Measurements from ENCODE around the gene RANBP3. TPM values are rescaled to one million over a fixed set of nuclear protein-coding genes. Genes with fewer than 3 reads are reported as not detected.

The RANBP3 gene
- total and polyA plus RNA-seq, 2 experiments from 2014 or later, result 40.2 to 98.3 TPM

DNA sequence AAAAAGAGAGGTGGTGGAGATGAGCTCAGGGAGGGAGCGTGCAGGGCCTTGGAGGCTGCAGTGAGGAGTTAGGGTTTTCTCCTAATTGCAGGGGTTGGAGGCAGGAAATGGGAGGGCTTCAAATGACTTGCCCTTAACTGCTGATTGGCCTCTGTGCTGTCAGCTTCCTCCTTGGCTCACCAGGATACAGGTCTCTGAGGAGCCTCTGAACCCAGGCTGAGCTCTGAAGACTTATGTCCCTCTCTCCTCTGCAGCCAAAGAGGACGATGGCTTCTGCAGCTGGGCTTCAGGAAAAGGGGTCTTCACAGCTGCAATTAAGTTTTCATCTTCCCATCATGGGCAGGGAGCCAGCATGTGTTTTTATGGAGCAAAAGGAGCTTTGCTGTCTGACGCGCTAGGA is 6.7 kb upstream of the RANBP3 start (continued):
- TF ChIP-seq REST (IDR thresholded peaks at IDR 0.05; ENCODE audit: unreplicated experiment) (no peak), ZNF462 (CRISPR knock-in tag; IDR thresholded peaks at IDR 0.05) (no peak)

DNA sequence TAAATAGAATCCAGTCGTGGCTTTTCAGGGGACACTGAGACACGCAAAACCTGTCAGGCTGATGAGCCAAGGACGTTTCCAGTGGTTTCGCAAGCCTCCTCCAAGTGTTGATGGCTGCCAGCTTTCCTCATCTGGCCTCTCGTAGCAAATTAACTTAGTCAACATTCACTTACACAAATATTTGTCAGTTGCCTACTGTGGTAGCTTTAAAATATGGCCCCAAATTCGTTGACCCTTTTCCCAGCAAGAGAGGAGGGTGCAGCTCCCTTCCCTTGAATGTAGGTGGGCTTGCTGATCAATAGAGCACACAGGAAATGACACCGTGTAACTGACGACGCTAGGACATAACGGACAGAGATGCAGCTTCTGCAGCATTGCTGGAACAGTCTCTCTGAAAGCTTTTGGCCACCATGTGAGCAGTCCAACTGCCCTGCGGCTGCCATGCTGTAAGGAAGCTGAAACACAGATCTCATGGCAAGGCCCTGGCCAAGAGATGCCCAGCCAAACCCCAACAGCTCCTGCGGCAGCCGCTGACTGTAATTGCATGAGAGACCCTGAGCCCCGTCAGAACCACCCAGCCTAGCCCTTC is 5.5 kb upstream of the RANBP3 start:
- no peak overlapping the region for H3K4me3 ChIP-seq
- H3K4me2 ChIP-seq, result no peak overlapping the region
- Mint-ChIP-seq H3K4me1 (peaks cover 11% of the 10 kb centered on the region), H3K36me3 (ENCODE audit: low read depth) (no peaks in the 10 kb centered on the region), H3K27me3 (ENCODE audit: insufficient read depth, low read depth, poor library complexity) (peaks cover 6% of the 10 kb centered on the region), H3K4me3 (no peak overlapping the region), H3K9me3 (no peaks in the 10 kb centered on the region), H3K27ac (no peak overlapping the region)
- ATAC-seq, result no peak
- no peaks in the 10 kb centered on the region for H3K36me3 ChIP-seq (ENCODE audit: insufficient read depth)
- no peaks in the 10 kb centered on the region; the same call in 1 of the 2 replicates for H4K20me1 ChIP-seq (replicated peaks; ENCODE audit: insufficient read depth)
- peak overlapping the region; percentile 20; the same call in 1 of the 2 replicates for H3K27ac ChIP-seq (ENCODE audit: low read depth)
- H3K27me3 ChIP-seq (ENCODE audit: insufficient read depth), result no peaks in the 10 kb centered on the region
- no peak for DNase-seq (ENCODE audit: low spot score)
- no peaks in the 10 kb centered on the region for H3K9me2 ChIP-seq (ENCODE audit: insufficient read depth)
- H3K79me2 ChIP-seq (replicated peaks; ENCODE audit: insufficient read depth), result peaks cover 11% of the 10 kb centered on the region
- no peaks in the 10 kb centered on the region for H3F3A ChIP-seq (replicated peaks; ENCODE audit: low read depth)
- no peak overlapping the region for H2AFZ ChIP-seq
- H3K4me1 ChIP-seq (ENCODE audit: insufficient read depth), result peaks cover 14% of the 10 kb centered on the region; the same call in 1 of the 2 replicates
- TF ChIP-seq ZNF114 (CRISPR knock-in tag; IDR thresholded peaks at IDR 0.05) (no peak), REST (IDR thresholded peaks at IDR 0.05; ENCODE audit: unreplicated experiment) (no peak), JUNB (IDR thresholded peaks at IDR 0.05; ENCODE audit: unreplicated experiment) (no peak), STAT1 (IDR thresholded peaks at IDR 0.05; ENCODE audit: unreplicated experiment) (no peak), EZH2phosphoT487 (IDR thresholded peaks at IDR 0.05; ENCODE audit: unreplicated experiment) (no peak), CTCF (conservative IDR thresholded peaks at IDR 0.05; ENCODE audit: low read depth in 2 of 2) (no peak), ZNF331 (CRISPR knock-in tag; IDR thresholded peaks at IDR 0.05; ENCODE audit: low read depth) (no peak; the same call in 1 of the 2 replicates)
